Thymus (tissue), 14 donors: ENCODE measurements around the gene DSE. TPM values are rescaled to one million over a fixed set of nuclear protein-coding genes. Genes with fewer than 3 reads are reported as not detected.
"Not testable (repeated sequence)": the region's sequence is repeated elsewhere in the genome, so short reads cannot be mapped to it uniquely, and the experiment has no call there.

Source experiments
- DNase-seq, 9 donors: peaks; one replicate each; pipeline ENCODE4 v3.0.0-alpha.2; 2013; ENCODE audit warnings: low spot score in 9 of 9, low read depth in 6 of 9, missing footprints in 1 of 9
- H3K27ac ChIP-seq, 2 donors: one replicate each; pipeline ENCODE4 v1.5.1; 2013; ENCODE audit warnings: control low read depth in 1 of 2, low read depth in 1 of 2, low read length in 1 of 2, mild to moderate bottlenecking in 1 of 2, moderate library complexity in 1 of 2
- H3K27me3 ChIP-seq, 2 donors: one replicate each; pipeline ENCODE4 v1.5.1; 2013; ENCODE audit warnings: low read length in 1 of 2; ENCODE audit not compliant: control insufficient read depth in 2 of 2, insufficient read depth in 1 of 2
- H3K36me3 ChIP-seq, 2 donors: one replicate each; pipeline ENCODE4 v1.5.1; 2013; ENCODE audit warnings: low read length in 1 of 2, mild to moderate bottlenecking in 1 of 2, moderate library complexity in 1 of 2; ENCODE audit not compliant: control insufficient read depth in 2 of 2, insufficient read depth in 2 of 2
- H3K4me1 ChIP-seq, 2 donors: one replicate each; pipeline ENCODE4 v1.5.1; 2013; ENCODE audit warnings: low read length in 2 of 2; ENCODE audit not compliant: control insufficient read depth in 2 of 2, insufficient read depth in 2 of 2
- H3K4me3 ChIP-seq, 2 donors: one replicate each; pipeline ENCODE4 v1.5.1; 2013; ENCODE audit warnings: low read length in 2 of 2, control low read depth in 1 of 2, mild to moderate bottlenecking in 1 of 2
- H3K9me3 ChIP-seq, 2 donors: one replicate each; pipeline ENCODE4 v1.5.1; 2013; ENCODE audit warnings: low read length in 1 of 2, mild to moderate bottlenecking in 1 of 2; ENCODE audit not compliant: control insufficient read depth in 2 of 2, insufficient read depth in 1 of 2
- WGBS: extraction: QIAGEN DNeasy Blood & Tissue Kit; methylation state at CpG from one replicate; pipeline ENCODE4 v1.1.7; 2013; 5-methylcytosine and 5-hydroxymethylcytosine counted together
- long read RNA-seq, 10 donors: transcript quantifications; one replicate each; lab custom pipeline, GENCODE V29; 2026
- polyA plus RNA-seq: library from polyadenylated mRNA; stranded (reverse); fragments of 200-250 nt; gene quantifications from one replicate; pipeline ENCODE4 v1.2.3, GENCODE V29; 2013
- total RNA-seq: library from RNA; stranded (reverse); fragments of 120-200 nt; gene quantifications from one replicate; pipeline ENCODE4 v1.2.4, GENCODE V29; 2013
- donor health status: healthy.

The DSE gene
- 23.8 TPM for total RNA-seq
- polyA plus RNA-seq, result 12.8 TPM
- long read RNA-seq, donor 1, result 0 reads
- long read RNA-seq, donor 2, result 0 reads
- long read RNA-seq, donor 3, full-length matches to known transcripts, result 1 of 1 reads
- long read RNA-seq, donor 3, partial matches to known transcripts, result 0 of 1 reads
- long read RNA-seq, donor 3, other reads (novel, unspliced or antisense), result 0 of 1 reads
- long read RNA-seq, donor 4, partial matches to known transcripts, result 15 of 15 reads
- long read RNA-seq, donor 4, other reads (novel, unspliced or antisense), result 0 of 15 reads
- long read RNA-seq, donor 5, full-length matches to known transcripts, result 4 of 4 reads
- long read RNA-seq, donor 5, partial matches to known transcripts, result 0 of 4 reads
- long read RNA-seq, donor 5, other reads (novel, unspliced or antisense), result 0 of 4 reads
- long read RNA-seq, donor 6, full-length matches to known transcripts, result 2 of 2 reads
- long read RNA-seq, donor 6, partial matches to known transcripts, result 0 of 2 reads
- long read RNA-seq, donor 6, other reads (novel, unspliced or antisense), result 0 of 2 reads
- long read RNA-seq, donor 7, partial matches to known transcripts, result 0 of 2 reads
- long read RNA-seq, donor 7, other reads (novel, unspliced or antisense), result 0 of 2 reads
- long read RNA-seq, donor 8, full-length matches to known transcripts, result 2 of 2 reads
- long read RNA-seq, donor 8, partial matches to known transcripts, result 0 of 2 reads
- long read RNA-seq, donor 8, other reads (novel, unspliced or antisense), result 0 of 2 reads
- long read RNA-seq, donor 9, partial matches to known transcripts, result 72 of 72 reads
- long read RNA-seq, donor 9, other reads (novel, unspliced or antisense), result 0 of 72 reads
- long read RNA-seq, donor 10, full-length matches to known transcripts, result 4 of 17 reads
- long read RNA-seq, donor 10, partial matches to known transcripts, result 13 of 17 reads
- long read RNA-seq, donor 10, other reads (novel, unspliced or antisense), result 0 of 17 reads

DNA sequence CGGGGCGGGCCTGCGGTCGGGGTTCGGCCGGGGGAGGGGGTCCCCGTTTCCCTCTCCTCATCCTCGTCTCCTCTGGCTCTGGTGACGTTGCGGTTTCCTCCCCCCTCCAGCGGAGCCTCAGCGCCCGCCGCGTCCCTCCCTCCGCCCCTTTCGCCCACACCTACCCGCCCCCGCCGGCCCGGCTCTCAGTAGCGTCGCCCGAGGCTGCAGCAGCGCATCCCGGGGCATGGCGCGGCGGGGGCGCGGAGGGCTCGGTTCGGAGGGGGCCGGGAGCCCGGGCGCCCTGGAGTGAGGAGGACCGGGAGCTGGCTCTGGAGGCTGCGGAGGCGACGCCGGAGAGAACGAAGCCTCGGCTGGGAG lies at the start of gene DSE:
Gene DSE, plus strand, starts transcription at position 188 of the 360 bp plus-strand sequence. CDS start 28,304 bp downstream, outside the sequence.
- Histone ChIP-seq H3K27me3 (peaks cover 4 to 23% of the 10 kb centered on the region in 2 donors), H3K4me3 (peak within 1 kb of the TSS; percentile 55 to 66), H3K27ac (peak within 1 kb of the TSS; percentile 81 to 90), H3K36me3 (no peaks in the 10 kb centered on the region), H3K4me1 (peaks cover 0 to 15% of the 10 kb centered on the region in 2 donors), H3K9me3 (no peaks in the 10 kb centered on the region)
- peak in 8 of 9 donors; percentile 12 to 71 (median 53) for DNase-seq
- under 1% methylated on average over 43 of the region's 43 CpGs for WGBS

DNA sequence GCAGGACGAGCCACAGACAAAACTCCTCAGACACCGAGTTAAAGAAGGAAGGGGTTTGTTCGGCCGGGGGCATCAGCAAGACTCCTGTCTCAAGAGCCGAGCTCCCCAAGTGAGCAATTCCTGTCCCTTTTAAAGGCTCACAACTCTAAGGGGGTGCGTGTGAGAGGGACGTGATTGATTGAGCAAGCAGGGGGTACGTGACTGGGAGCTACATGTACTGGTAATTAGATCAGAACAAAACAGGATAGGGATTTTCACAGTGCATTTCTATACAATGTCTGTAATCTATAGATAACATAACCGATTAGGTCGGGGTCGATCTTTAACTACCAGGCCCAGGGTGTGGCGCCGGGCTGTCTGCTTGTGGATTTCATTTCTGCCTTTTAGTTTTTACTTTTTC lies 48.8 kb upstream of the DSE start:
- not testable (repeated sequence) for DNase-seq, H3K4me3 ChIP-seq, H3K27ac ChIP-seq, H3K9me3 ChIP-seq, H3K36me3 ChIP-seq, H3K4me1 ChIP-seq, H3K27me3 ChIP-seq
- WGBS, result 91% methylated on average over 13 of the region's 13 CpGs

DNA sequence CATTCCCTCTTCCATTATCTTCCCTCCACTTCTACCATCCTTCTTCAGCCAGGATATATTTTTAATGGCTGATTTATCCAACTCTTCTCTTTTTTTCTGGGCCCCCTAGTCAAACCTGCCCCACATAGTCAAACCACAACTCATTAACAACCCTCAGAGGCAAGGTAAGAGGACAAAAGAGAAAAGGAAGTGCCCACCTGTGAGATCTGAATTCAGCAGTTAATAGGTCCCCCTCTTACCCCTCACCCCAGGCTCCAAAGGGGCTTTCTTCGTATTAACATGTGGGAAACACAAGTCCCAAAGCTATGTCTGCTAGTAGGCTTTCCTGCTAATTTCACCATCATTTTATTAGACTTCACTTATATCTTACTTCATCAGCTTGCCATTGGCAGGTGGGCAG lies 46.9 kb upstream of the DSE start:
- Histone ChIP-seq H3K36me3 (no peaks in the 10 kb centered on the region), H3K27ac (no peak overlapping the region), H3K9me3 (no peaks in the 10 kb centered on the region), H3K27me3 (no peaks in the 10 kb centered on the region), H3K4me3 (no peak overlapping the region), H3K4me1 (no peaks in the 10 kb centered on the region)
- no peak for DNase-seq
- WGBS, result 90% methylated on average over 1 of the region's 1 CpG

DNA sequence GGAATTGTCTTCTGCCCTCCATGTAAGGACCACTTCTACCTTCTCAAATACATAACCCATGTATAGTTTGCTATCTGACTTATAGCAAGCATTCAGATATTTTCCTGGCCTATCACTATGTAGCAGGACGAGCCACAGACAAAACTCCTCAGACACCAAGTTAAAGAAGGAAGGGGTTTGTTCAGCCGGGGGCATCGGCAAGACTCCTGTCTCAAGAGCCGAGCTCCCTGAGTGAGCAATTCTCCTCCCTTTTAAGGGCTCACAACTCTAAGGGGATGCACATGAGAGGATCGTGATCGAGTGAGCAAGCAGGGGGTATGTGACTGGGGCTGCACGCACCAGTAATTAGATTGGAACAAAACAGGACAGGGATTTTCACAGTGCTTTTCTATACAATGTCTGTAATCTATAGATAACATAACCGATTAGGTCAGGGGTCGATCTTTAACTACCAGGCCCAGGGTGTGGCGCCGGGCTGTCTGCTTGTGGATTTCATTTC lies 45.1 kb upstream of the DSE start:
- H3K27ac ChIP-seq, H3K4me1 ChIP-seq, H3K36me3 ChIP-seq, H3K4me3 ChIP-seq, H3K9me3 ChIP-seq, H3K27me3 ChIP-seq, DNase-seq: not testable (repeated sequence)
- 98% methylated on average over 10 of the region's 11 CpGs for WGBS

DNA sequence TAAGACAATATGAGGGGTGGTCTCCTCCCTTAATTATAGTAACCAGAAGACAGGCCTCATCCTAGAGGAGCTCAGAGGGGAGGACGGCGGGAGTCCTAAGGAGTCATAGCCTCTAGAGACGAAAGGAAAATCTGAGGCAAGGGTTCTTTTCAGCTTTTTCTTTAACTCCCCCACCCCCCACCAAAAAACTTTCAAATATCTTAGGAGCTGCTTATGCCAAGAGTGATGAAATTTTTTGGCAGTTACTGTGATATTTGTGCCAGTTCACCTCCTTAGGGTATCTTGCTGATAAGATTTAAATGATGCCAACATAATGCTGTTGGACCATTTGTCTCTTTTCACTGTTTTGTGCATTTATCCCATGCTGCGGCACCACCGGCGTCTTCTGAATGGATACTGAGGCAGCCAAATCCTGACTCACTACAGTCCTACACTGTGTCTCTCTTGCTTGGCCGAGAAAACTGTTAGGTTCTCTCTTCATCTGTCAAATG lies 44.5 kb upstream of the DSE start:
- 93% methylated on average over 7 of the region's 7 CpGs for WGBS
- no peak for DNase-seq
- H3K9me3 ChIP-seq, result no peaks in the 10 kb centered on the region
- no peaks in the 10 kb centered on the region for H3K4me1 ChIP-seq
- H3K27me3 ChIP-seq, result no peaks in the 10 kb centered on the region
- no peak overlapping the region for H3K4me3 ChIP-seq
- H3K36me3 ChIP-seq, result no peaks in the 10 kb centered on the region
- no peak overlapping the region for H3K27ac ChIP-seq

DNA sequence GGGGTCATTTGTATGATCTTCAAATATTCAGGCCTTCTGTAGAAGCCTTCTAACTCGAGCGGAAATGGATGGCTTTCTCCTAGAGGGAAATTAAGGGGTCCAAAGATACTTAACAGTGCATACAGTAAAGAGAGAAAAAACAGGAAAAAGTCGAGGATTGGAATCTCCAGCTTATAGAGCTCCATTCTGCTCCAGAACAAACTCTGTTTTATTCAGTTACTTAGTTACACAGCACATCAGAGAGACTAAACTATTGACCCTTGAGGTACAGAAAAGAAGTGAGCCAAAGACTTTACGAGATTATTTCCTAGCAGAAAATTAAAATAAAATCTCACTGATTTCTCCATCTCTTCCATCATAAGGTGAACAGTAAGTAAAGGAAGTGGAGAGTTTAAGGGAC lies 43.8 kb upstream of the DSE start:
- Histone ChIP-seq H3K27me3 (no peaks in the 10 kb centered on the region), H3K27ac (no peak overlapping the region)
- DNase-seq, result no peak

DNA sequence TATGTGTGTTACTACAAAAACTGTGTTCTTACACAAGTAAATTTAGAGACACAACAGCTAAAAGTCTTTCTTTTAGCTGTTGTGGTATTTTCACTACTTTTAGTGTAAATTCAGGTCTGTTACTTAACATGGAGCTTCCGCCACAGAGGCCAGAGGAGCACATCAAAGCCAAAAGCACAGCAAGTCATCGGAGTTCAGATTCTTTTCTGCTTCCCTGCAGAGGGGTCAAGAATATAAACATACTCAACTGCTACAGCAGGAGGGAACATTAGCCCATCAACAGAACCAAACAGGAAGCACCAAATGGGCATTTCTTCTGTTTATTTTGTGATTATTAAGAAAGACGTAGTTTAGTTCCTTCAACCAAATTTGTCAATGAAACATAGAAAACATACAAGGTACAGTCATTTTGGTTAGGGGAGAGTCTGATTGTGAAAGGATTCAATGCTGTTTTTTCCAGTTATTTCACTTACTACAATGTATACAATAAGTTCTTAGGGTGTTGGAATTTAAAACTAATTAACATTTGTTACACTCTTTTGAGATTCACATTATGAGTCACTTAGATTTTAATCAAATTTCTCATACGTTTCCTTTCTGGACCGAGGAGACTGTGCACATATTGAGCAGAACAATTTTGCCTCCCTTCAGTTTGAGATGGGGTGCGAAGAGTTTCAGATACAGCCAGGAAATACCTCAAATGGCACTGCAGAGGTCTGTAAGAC lies 42.8 kb upstream of the DSE start:
- Histone ChIP-seq H3K9me3 (no peaks in the 10 kb centered on the region), H3K27me3 (no peaks in the 10 kb centered on the region), H3K36me3 (no peaks in the 10 kb centered on the region), H3K4me3 (no peak overlapping the region), H3K4me1 (no peaks in the 10 kb centered on the region), H3K27ac (no peak overlapping the region)
- 97% methylated on average over 6 of the region's 6 CpGs for WGBS
- DNase-seq, result no peak

More for the DNA sequence above, 43.8 kb upstream of the DSE start:
- Histone ChIP-seq H3K9me3 (no peaks in the 10 kb centered on the region), H3K4me1 (no peaks in the 10 kb centered on the region), H3K4me3 (no peak overlapping the region), H3K36me3 (no peaks in the 10 kb centered on the region)
- WGBS, result 94% methylated on average over 4 of the region's 4 CpGs

DNA sequence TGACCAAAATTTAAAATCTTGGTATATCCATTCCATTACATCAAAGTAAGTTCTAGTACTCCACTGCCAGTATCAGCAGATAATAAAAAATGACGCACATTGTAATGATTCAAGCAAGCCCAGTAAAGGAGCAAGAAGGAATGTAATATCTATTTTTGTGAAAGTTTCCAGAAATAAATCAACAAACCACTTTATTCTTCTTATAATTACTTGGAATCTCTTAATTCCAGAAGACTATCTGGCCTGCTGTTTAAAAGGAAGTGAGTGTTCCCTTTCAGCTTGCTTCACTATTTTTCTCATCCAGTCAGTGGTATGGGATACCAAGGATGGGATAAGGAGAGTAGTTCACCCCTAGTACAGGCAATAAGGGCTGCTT lies 42.2 kb upstream of the DSE start:
- H3K27me3 ChIP-seq, result no peaks in the 10 kb centered on the region
- no peaks in the 10 kb centered on the region for H3K36me3 ChIP-seq
- no peak for DNase-seq
- H3K27ac ChIP-seq, result no peak overlapping the region
- no peaks in the 10 kb centered on the region for H3K4me1 ChIP-seq
- H3K9me3 ChIP-seq, result no peaks in the 10 kb centered on the region
- H3K4me3 ChIP-seq, result no peak overlapping the region
- WGBS, result 97% methylated on average over 1 of the region's 1 CpG
